ENCODE results near the gene GPR139. TPM values are rescaled to one million over a fixed set of nuclear protein-coding genes. Genes with fewer than 3 reads are reported as not detected.

The GPR139 gene
- total RNA-seq, 1 donor from 2014 or later, result not detected

DNA sequence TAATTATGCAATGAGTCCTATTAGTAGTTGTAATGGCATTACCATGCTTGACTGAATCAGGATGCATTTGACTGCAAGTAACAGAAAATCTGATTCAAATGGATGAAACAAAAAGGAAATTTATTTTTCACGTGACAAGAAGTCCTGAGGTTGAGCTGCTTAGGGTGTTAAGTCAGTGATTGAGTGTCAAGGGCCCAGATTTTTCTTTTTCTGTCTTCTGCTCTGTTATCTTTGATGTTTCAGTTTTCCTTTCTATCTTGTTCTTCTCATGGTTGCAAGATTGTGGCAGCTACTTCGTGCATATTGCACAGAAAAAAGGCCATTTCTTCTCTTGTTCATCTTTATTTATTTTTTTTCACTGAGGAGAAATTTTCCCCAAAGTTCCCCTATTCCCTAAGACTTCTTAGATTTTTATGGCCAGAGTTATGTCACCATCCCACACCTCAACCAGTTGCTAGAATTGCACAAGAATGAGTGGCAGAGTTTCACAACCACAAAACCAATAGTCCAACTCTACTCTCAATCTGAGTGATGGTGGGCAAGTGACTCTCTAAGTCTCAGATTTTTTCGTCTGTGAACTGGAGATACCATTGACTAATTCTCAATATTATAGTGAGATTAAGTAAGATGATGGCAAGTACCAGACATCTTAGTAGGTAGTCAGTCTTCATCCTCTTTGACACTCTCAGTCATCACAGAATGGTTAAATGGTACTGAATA lies 15.7 kb upstream of the GPR139 start:
- no peaks in the 10 kb centered on the region for H3K36me3 Mint-ChIP-seq (ENCODE audit: low read depth)
- ATAC-seq (ENCODE audit: low read depth), result no peak
- CTCF ChIA-PET, result no interaction called here
- DNase-seq, result no peak
- no peaks in the 10 kb centered on the region for H3K27me3 Mint-ChIP-seq
- H3K4me1 Mint-ChIP-seq, result no peaks in the 10 kb centered on the region
- POLR2A ChIA-PET, result no interaction called here
- no peak overlapping the region for H3K27ac Mint-ChIP-seq
- intact Hi-C loops (cut with micrococcal nuclease), result no loop called here
- peaks cover 2% of the 10 kb centered on the region for H3K9me3 Mint-ChIP-seq
- TF ChIP-seq, protein P1, sequence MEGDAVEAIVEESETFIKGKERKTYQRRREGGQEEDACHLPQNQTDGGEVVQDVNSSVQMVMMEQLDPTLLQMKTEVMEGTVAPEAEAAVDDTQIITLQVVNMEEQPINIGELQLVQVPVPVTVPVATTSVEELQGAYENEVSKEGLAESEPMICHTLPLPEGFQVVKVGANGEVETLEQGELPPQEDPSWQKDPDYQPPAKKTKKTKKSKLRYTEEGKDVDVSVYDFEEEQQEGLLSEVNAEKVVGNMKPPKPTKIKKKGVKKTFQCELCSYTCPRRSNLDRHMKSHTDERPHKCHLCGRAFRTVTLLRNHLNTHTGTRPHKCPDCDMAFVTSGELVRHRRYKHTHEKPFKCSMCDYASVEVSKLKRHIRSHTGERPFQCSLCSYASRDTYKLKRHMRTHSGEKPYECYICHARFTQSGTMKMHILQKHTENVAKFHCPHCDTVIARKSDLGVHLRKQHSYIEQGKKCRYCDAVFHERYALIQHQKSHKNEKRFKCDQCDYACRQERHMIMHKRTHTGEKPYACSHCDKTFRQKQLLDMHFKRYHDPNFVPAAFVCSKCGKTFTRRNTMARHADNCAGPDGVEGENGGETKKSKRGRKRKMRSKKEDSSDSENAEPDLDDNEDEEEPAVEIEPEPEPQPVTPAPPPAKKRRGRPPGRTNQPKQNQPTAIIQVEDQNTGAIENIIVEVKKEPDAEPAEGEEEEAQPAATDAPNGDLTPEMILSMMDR (IDR thresholded peaks at IDR 0.05), result no peak
- H3K4me3 Mint-ChIP-seq, result no peak overlapping the region

DNA sequence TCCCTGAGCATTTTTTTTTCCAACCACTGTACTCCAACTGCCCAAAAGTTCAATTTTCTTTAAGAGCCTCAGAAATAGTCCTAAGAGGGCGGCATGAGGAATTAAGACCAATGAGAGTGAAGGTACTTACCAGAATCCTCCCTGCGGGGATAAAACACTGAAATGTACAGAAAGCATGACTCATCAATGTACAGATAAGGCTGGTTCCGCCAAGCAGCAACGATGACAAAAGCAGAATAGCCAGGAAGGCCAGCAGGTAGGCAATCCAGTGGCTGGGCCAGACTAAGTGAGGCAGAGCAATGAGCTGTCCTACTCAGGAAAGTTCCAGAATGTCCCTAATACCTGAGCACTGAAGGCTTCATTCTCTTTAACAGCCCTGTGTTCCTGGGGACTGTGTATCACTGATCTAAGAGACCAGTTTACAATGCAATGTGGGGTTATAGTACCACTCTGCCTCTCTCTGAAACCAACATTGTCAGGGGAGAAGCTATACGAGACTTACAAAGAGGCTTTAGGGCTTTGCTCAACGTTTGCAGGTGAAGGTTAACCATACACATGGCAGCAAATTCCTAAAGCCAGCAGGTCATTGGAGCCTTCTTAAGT lies 11.0 kb upstream of the GPR139 start:
- TF ChIP-seq, protein P1 (IDR thresholded peaks at IDR 0.05), result no peak
- no peaks in the 10 kb centered on the region for H3K4me1 Mint-ChIP-seq
- no peaks in the 10 kb centered on the region for H3K9me3 Mint-ChIP-seq
- no peaks in the 10 kb centered on the region for H3K27me3 Mint-ChIP-seq
- H3K27ac Mint-ChIP-seq, result no peak overlapping the region
- intact Hi-C loops (cut with micrococcal nuclease), result no loop called here
- ChIA-PET CTCF (no interaction called here), POLR2A (no interaction called here)
- H3K36me3 Mint-ChIP-seq (ENCODE audit: low read depth), result no peaks in the 10 kb centered on the region
- ATAC-seq (ENCODE audit: low read depth), result no peak
- DNase-seq, result no peak
- no peak overlapping the region for H3K4me3 Mint-ChIP-seq

DNA sequence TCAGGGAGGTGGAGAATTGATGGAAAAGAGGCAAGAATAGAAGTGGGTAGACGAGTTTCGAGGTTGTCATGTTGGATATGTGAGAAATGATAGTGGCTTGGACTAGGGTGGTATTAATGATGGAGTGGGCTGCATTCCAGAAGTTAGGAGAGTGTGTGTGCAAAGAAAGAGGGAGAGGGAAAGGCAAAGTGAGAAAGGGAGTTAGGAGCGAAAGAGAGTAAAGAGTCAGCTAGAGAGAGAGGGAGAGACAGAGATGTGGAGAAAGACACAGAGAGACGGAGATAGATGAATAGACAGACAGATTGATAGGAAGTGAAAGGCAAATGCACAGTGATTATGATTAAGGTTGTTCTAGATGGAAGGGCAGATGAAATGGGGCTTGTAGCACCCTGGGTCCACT lies 5.4 kb upstream of the GPR139 start:
- Mint-ChIP-seq H3K4me1 (no peaks in the 10 kb centered on the region), H3K36me3 (ENCODE audit: low read depth) (no peaks in the 10 kb centered on the region), H3K27ac (no peak overlapping the region), H3K9me3 (peaks cover 6% of the 10 kb centered on the region), H3K27me3 (peaks cover 14% of the 10 kb centered on the region), H3K4me3 (no peak overlapping the region)
- TF ChIP-seq, protein P1 (IDR thresholded peaks at IDR 0.05), result no peak
- ATAC-seq (ENCODE audit: low read depth) (no peak), DNase-seq (no peak)
- CTCF ChIA-PET, result no interaction called here
- POLR2A ChIA-PET, result no interaction called here
- intact Hi-C loops (cut with micrococcal nuclease), result no loop called here

DNA sequence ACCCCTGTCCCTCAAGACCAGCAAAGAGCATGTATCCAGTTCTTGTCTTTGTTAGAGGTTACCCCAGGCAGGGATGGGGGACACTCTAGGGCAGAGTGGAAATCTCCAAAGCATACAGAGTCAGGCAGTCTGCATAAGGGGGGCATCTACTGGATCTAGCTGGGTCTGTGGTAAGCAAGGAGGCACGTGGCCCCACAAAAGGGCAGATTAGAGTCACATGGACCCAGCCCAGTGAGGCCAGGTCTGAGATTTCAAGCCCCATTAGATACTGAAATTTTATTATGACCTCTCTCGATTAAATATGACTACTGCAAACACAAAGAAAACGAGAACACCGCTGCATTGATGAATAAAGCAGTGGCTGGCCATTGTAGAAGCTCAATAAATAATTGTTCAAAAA lies 1.6 kb upstream of the GPR139 start:
- H3K4me3 Mint-ChIP-seq, result no peak overlapping the region
- H3K9me3 Mint-ChIP-seq, result peaks cover 6% of the 10 kb centered on the region
- H3K27me3 Mint-ChIP-seq, result peaks cover 28% of the 10 kb centered on the region
- ATAC-seq (ENCODE audit: low read depth) (no peak), DNase-seq (no peak)
- H3K36me3 Mint-ChIP-seq (ENCODE audit: low read depth), result no peaks in the 10 kb centered on the region
- ChIA-PET POLR2A (no interaction called here), CTCF (no interaction called here)
- intact Hi-C loops (cut with micrococcal nuclease), result no loop called here
- no peaks in the 10 kb centered on the region for H3K4me1 Mint-ChIP-seq
- no peak overlapping the region for H3K27ac Mint-ChIP-seq
- TF ChIP-seq, protein P1 (IDR thresholded peaks at IDR 0.05), result no peak

DNA sequence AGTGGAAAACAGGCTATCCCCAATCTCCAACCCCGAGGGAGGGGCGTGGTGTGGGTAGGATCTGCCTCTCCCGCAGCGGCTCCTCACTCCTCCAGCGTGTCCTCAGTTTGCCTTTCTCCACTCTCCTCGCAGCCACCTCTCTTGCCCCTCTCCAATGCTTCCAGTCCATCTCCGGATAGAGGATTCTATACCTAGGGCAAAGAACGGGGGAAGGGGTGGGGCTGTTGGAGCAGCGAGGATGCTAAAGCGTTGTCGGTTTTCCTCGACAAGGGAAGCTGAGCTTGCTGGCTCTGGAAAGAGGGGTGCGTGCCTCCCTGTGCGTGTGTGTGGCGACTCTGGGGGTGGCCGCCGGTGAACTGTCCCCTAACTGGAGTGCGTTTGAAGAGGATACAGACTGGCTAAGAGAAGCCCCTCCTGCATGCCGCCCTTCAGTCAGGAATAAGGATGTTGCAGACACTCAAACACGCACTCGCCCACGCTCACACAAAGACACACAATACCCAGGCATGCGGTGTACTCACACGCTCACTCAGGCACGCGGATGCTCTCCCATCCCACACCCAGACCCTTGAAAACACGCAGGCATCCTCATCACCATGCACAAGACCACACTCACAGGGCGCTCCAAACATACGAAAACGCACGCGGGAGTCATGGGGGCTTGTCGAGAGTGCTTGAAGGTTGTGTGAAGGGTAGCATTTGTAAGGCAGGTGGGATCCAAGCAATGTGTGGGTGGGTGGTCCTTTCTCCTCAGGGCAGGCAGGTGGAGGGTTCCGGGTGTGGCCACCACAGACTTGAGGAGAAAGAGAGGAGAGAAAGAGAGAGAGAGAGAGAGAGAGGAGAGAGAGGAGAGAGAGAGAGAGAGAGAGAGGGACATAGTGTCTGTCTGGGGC lies 655 bp upstream of the GPR139 start:
- Mint-ChIP-seq H3K36me3 (ENCODE audit: low read depth) (no peaks in the 10 kb centered on the region), H3K27me3 (peaks cover 28% of the 10 kb centered on the region), H3K9me3 (peaks cover 6% of the 10 kb centered on the region), H3K4me3 (no peak overlapping the region), H3K4me1 (no peaks in the 10 kb centered on the region), H3K27ac (no peak overlapping the region)
- ChIA-PET POLR2A (no interaction called here), CTCF (no interaction called here)
- ATAC-seq (ENCODE audit: low read depth), result no peak
- intact Hi-C loops (cut with micrococcal nuclease), result no loop called here
- DNase-seq, result no peak
- TF ChIP-seq, protein P1 (IDR thresholded peaks at IDR 0.05), result no peak

Data from activated B cell treated with CpG ODN at 0.5 μM for 24 hours (primary cell).